ENCODE measurements around the gene PKNOX2.

The PKNOX2 gene

DNA sequence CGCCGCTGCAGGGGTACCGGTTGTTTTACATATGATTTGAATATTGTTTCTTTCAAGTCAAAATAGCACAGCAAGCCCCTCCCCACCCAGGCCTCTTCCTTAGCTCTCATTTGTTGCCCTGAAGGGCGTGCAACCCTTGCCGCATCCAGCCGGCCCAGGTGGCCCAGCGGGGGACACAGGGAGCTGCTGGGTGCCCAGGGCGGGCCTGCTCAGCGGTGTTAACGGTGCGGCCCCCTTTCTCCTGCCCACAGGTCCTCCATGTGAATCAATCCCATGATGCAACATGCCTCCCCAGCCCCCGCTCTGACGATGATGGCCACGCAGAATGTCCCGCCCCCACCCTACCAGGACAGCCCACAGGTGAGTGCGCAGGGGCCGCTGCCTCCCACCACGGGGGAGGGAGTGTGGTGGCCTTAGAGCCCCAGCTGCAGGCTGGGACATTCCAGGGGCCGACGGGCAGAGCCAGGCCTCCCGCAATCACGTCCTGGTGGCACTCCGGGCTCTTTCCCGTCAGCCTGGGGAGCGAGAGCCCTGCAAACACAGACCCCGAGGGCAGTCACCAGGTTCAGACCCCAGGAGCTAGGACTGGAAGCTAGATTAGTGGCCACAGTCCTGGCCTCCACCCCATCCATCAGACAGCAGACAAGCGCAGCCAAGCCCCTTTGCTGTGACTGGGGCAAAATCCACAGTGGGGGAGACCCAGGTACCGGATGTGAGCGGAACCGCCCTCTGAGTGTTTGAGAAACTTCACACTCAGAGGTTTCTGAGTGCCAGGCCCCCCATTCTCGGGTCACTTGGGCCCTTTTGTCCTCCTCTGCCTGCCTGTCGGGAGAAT is 186.7 kb downstream of the PKNOX2 start:
- no peak for DNase-seq (ENCODE audit: low read depth in 2 of 3, low spot score in 1 of 3)

GRCh38 chr11:125351868-125352250 is 187.3 kb downstream of the PKNOX2 start:
- DNase-seq (ENCODE audit: low read depth in 2 of 3, low spot score in 1 of 3) = no peak

GRCh38 chr11:125356797-125357196 is 192.2 kb downstream of the PKNOX2 start:
- DNase-seq (ENCODE audit: low read depth in 2 of 3, low spot score in 1 of 3) = no peak

- no peak for DNase-seq (ENCODE audit: low read depth in 2 of 3, low spot score in 1 of 3)
These were observed 193.0 kb downstream of the PKNOX2 start for GRCh38 chr11:125357551-125357950.

DNA sequence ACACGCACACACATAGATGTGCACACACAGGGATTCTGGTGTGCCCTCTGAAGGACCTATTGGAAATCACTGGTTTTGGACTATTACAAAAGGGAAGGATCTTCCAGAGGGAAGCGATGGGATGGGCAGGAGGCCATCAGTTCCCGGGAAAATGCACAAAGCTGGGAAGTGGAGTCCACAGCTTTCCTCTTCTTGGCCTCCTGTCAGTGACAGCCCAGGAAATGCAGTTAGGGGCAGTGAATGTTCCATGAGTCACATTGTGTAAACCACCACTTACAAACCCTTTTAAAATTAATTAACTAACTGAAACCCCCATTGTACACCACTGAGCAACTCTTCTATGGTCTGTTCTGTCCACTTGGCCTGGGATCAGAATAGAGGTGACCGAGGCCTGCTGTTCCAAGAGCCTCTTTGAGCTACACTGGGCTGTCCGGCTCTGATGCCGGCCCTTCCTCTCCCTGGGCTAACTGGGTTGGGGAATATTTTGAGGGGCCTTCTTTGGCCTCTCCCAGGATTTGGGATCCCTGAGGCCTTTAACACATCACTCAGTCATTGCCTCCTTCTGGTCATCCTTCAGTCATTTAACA is 193.8 kb downstream of the PKNOX2 start:
- no peak for DNase-seq (ENCODE audit: low read depth in 2 of 3, low spot score in 1 of 3)

GRCh38 chr11:125359130-125359529 is 194.6 kb downstream of the PKNOX2 start:
- no peak for DNase-seq (ENCODE audit: low read depth in 2 of 3, low spot score in 1 of 3)

GRCh38 chr11:125360066-125360465 is 195.5 kb downstream of the PKNOX2 start:
- no peak for DNase-seq (ENCODE audit: low read depth in 2 of 3, low spot score in 1 of 3)

- no peak for DNase-seq (ENCODE audit: low read depth in 2 of 3, low spot score in 1 of 3)
These were observed 199.7 kb downstream of the PKNOX2 start for GRCh38 chr11:125364121-125364826.

GRCh38 chr11:125365196-125365931 is 200.8 kb downstream of the PKNOX2 start:
- no peak for DNase-seq (ENCODE audit: low read depth in 2 of 3, low spot score in 1 of 3)

DNA sequence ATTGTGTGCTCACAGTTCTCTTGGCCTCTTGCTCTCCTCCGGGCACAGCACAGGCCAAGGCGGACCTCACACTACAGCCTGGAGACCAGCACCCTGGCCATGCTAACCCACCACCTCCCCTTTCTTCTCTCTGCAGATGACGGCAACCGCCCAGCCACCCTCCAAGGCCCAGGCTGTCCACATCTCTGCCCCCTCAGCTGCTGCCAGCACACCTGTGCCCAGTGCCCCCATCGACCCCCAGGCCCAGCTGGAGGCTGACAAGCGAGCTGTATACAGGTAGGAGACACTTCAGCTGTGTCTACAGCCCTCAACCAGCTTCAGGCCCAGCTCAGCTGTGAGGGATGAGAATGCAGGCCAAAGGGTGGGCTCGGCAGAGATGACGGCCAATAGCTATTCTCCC is 203.2 kb downstream of the PKNOX2 start:
- DNase-seq (ENCODE audit: low read depth in 2 of 3, low spot score in 1 of 3) = no peak

- no peak for DNase-seq (ENCODE audit: low read depth in 2 of 3, low spot score in 1 of 3)
These were observed 204.2 kb downstream of the PKNOX2 start for GRCh38 chr11:125368757-125369156.

GRCh38 chr11:125369808-125370207 is 205.3 kb downstream of the PKNOX2 start:
- DNase-seq (ENCODE audit: low read depth in 2 of 3, low spot score in 1 of 3) = no peak

- DNase-seq (ENCODE audit: low read depth in 2 of 3, low spot score in 1 of 3) = no peak
These were observed 206.2 kb downstream of the PKNOX2 start for GRCh38 chr11:125370561-125371389.

GRCh38 chr11:125371431-125371935 is 206.9 kb downstream of the PKNOX2 start:
- no peak for DNase-seq (ENCODE audit: low read depth in 2 of 3, low spot score in 1 of 3)

DNA sequence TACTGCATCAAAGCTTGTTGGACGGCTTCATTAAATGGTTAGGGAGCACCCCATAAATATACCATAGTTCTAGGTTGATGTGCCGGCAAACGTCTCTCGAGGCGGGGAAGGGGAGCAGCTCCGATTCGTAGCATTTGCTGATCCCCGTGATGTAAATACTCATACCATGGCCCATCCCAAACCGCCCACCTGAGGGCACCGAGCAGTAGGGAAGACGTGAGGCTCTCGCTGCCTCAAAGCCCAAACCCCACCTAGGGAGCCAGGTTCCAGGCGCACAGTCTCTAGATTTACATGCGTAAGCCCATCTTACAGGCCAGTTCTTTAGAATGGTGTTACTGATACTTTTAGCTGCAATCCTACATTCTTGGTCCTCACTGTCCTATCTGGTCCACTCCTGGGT is 207.5 kb downstream of the PKNOX2 start:
- no peak for DNase-seq (ENCODE audit: low read depth in 2 of 3, low spot score in 1 of 3)

- no peak for DNase-seq (ENCODE audit: low read depth in 2 of 3, low spot score in 1 of 3)
These were observed 208.4 kb downstream of the PKNOX2 start for GRCh38 chr11:125372911-125373310.

DNA sequence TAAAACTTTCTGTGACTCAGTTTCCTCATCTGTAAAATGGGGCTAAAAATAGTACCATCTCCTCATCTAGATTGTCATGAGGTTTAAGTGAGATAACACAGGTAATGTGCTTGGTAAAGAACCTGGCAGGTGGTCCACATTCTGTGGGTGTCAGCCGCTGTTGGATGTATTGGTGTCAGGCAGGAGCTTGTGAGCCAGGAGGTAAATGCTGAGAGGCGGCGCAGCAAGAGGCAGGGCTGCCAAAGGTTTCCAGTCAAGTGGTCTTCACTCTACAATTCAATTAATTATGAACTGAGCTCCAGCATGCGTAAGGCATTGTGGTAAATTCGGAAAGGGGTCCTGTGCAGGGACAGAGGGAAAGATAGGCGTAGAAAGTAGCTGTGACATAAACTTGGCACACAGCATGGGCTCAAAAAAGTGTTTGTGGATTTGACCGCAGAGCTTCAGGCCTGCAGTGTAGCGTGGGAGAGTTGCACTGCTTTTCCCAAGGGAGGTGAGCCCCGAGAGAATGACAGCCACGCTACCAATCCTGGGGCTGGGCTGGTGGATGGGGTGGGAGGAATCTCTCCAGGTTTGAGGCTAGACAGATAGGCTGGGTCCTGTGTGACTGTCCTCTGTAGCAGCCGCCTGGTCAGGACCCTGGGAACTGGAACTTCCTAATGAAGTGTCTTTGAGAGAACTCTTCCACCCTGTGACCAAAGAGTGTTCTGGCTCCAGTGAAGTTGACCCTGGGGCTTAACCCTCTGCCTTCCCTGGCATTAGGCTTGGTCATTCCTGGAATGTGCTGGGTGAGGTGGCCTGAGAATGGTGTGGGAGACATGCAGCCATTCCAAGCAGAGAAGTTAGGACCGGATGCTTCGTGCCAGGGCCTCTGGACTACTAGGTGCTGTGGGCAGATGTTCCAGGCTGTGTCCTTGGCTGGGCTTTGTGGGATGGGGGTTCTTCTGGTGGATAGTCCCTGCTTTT is 209.2 kb downstream of the PKNOX2 start:
- DNase-seq (ENCODE audit: low read depth in 2 of 3, low spot score in 1 of 3) = no peak

- DNase-seq (ENCODE audit: low read depth in 2 of 3, low spot score in 1 of 3) = no peak
These were observed 209.8 kb downstream of the PKNOX2 start for GRCh38 chr11:125374398-125374797.

- no peak for DNase-seq (ENCODE audit: low read depth in 2 of 3, low spot score in 1 of 3)
These were observed 210.6 kb downstream of the PKNOX2 start for GRCh38 chr11:125375146-125375545.
